ES-I3 (cell line): Measurements from ENCODE around the gene CNTF.
"Not testable (repeated sequence)": the region's sequence is repeated elsewhere in the genome, so short reads cannot be mapped to it uniquely, and the experiment has no call there.

Experiments
- H3K36me3 ChIP-seq: 2 replicates; pipeline ENCODE4 v1.6.1; 2013; ENCODE audit warnings: mild to moderate bottlenecking, low read length, control low read depth, moderate library complexity; ENCODE audit not compliant: insufficient read depth
- H3K4me1 ChIP-seq: 2 replicates; pipeline ENCODE4 v1.6.1; 2013; ENCODE audit warnings: mild to moderate bottlenecking, control low read depth, low read length; ENCODE audit not compliant: insufficient read depth
- H3K9ac ChIP-seq: 2 replicates; pipeline ENCODE4 v1.6.1; 2013; ENCODE audit warnings: low read depth, mild to moderate bottlenecking, low read length, moderate library complexity
- H3K9me3 ChIP-seq: 2 replicates; pipeline ENCODE4 v1.6.1; 2013; ENCODE audit warnings: mild to moderate bottlenecking, low read length, moderate library complexity; ENCODE audit not compliant: control insufficient read depth, insufficient read depth

Gene CNTF, protein sequence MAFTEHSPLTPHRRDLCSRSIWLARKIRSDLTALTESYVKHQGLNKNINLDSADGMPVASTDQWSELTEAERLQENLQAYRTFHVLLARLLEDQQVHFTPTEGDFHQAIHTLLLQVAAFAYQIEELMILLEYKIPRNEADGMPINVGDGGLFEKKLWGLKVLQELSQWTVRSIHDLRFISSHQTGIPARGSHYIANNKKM

GRCh38 chr11:58622344-58622743 lies at the start of gene CNTF:
Gene CNTF, plus strand, starts transcription at chr11:58622665. Its CDS starts 88 bp downstream, at chr11:58622753.
- H3K4me1 ChIP-seq: peaks cover 13% of the 10 kb centered on the region
- no peak within 1 kb of the TSS for H3K9ac ChIP-seq
- no peaks in the 10 kb centered on the region for H3K9me3 ChIP-seq
- H3K36me3 ChIP-seq: peaks cover 20% of the 10 kb centered on the region

DNA sequence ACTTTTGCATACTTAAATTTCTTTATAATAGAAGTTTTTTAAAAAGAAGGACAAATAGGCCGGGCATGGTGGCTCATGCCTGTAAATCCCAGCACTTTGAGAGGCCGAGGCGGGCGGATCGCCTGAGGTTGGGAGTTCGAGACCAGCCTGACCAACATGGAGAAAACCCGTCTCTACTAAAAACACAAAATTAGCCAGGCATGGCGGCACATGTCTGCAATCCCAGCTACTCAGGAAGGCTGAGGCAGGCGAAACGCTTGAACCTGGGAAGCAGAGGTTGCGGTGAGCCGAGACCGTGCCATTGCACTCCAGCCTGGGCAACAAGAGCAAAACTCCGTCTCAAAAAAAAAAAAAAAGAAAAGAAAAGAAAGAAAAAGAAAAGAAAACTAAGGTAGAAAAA lies 49.6 kb upstream of the CNTF start:
- not testable (repeated sequence) for H3K4me1 ChIP-seq, H3K9ac ChIP-seq, H3K36me3 ChIP-seq, H3K9me3 ChIP-seq

GRCh38 chr11:58573451-58574104 lies 48.9 kb upstream of the CNTF start:
- no peak overlapping the region for H3K9ac ChIP-seq
- H3K36me3 ChIP-seq: no peaks in the 10 kb centered on the region
- no peaks in the 10 kb centered on the region for H3K4me1 ChIP-seq
- no peaks in the 10 kb centered on the region for H3K9me3 ChIP-seq

DNA sequence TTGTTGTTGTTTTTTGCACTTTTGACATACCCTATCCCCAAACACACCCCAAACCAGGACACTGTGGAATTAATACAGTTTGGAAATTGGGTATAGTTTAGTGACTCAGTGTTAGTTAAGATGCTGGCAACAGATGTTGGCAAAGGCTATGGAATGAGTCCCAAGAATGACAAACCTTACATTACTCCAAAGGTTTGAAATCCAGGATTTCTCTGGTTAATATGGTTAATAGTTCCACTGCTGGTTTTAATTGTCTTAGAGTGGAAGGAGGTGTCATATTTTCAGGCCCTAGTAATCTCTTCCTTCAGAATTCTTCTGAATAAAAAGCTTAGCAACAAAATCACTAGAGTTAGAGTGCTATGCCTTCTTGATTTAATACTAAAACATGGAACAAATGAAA lies 47.6 kb upstream of the CNTF start:
- H3K9ac ChIP-seq: no peak overlapping the region
- H3K9me3 ChIP-seq: no peaks in the 10 kb centered on the region
- no peaks in the 10 kb centered on the region for H3K36me3 ChIP-seq
- no peaks in the 10 kb centered on the region for H3K4me1 ChIP-seq

DNA sequence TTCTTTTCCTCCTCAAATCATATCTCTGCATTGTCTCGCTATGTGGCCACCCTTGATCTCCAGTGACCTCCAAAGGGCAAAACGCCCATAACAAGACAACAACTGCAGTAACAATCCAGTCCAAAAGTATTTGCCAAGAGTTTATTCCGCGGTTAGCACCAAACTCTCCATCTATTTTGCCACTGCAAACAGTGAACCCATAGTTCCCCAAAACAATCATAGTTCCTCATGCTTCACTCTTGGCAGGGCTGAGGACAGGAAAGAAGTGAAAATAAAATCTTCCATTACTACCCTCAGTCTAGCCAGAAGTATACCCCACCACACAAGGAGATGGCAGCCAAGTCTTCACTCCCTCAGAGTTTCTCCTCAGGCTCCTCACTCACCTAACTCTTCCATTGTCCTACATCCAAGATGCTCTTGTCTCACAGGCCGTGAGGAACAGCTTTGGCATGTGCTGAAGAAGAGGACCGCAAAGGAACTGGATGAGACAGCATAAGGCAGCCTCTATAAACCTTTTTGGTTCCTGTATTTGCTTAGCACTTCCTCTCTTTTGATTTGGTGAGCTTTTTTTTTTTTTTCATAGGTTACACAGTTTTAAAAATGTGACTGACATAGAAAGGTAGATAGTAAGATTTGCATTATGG lies 47.0 kb upstream of the CNTF start, which contains the start of gene LPXN:
TSS of gene LPXN (minus strand) at position 480 of the 644 bp plus-strand sequence. CDS start at position 396, 84 bp downstream.
- H3K9me3 ChIP-seq: no peaks in the 10 kb centered on the region
- peak within 1 kb of the TSS; percentile 91 for H3K9ac ChIP-seq
- no peaks in the 10 kb centered on the region for H3K4me1 ChIP-seq
- H3K36me3 ChIP-seq: no peaks in the 10 kb centered on the region

- H3K36me3 ChIP-seq: no peaks in the 10 kb centered on the region
- no peaks in the 10 kb centered on the region for H3K9me3 ChIP-seq
- peak overlapping the region; percentile 91 for H3K9ac ChIP-seq
- no peaks in the 10 kb centered on the region for H3K4me1 ChIP-seq
Measured at GRCh38 chr11:58576887-58577471, 45.5 kb upstream of the CNTF start.

DNA sequence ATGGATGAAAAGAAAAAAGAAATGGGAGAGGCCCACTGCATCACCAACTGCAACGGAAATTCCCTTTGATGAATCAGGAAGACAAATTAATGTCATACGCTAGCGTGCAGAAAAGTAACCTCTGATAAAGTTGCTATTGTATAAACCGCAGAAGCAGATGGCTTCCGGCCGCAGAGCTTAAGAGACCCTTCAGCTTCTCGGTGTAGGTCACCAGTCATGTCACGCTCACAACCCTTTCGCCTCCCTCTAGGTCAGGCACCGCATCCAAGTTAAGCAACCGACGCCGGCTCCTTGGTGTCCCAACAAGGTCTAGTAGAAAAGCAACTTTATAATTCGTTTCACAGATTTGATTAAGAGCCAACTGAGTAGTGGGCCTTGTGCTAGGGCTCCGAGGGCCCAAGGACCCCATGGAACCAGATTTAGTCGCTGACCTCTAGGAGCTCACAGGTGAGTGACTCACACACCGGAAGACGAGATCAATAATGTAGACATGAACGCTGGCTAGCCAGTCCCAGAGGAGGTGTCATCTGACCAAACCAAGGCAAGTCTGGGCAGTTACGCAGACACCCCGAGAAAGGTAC lies 44.8 kb upstream of the CNTF start:
- Histone ChIP-seq H3K36me3 (no peaks in the 10 kb centered on the region), H3K9me3 (no peaks in the 10 kb centered on the region), H3K9ac (peak overlapping the region; percentile 91), H3K4me1 (no peaks in the 10 kb centered on the region)

DNA sequence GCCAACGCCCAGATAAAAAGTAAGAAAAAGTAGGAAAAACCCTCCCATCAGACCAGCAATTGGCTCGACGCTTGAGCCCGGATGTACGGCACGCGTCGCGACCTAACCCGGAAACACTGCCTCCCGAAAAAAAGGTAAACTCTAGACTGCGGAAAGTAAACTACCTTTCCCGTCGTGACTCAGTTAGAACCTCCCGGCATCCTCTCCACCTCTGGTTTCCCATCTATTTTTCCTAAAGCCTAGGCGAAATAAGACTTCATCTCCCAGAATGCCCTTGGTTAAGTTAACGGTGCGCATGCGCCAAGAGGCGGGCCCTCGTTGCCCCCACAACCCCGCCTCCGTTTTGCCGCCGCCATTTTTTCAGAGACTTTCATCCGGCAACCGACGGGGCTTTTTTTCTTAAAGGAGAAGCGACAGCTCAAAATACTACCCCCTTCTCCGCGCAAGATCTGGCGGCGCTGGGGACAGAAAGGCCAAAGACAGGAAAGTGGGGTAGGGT lies 44.3 kb upstream of the CNTF start:
- no peaks in the 10 kb centered on the region for H3K4me1 ChIP-seq
- H3K36me3 ChIP-seq: no peaks in the 10 kb centered on the region
- H3K9me3 ChIP-seq: no peaks in the 10 kb centered on the region
- peak overlapping the region; percentile 91 for H3K9ac ChIP-seq

DNA sequence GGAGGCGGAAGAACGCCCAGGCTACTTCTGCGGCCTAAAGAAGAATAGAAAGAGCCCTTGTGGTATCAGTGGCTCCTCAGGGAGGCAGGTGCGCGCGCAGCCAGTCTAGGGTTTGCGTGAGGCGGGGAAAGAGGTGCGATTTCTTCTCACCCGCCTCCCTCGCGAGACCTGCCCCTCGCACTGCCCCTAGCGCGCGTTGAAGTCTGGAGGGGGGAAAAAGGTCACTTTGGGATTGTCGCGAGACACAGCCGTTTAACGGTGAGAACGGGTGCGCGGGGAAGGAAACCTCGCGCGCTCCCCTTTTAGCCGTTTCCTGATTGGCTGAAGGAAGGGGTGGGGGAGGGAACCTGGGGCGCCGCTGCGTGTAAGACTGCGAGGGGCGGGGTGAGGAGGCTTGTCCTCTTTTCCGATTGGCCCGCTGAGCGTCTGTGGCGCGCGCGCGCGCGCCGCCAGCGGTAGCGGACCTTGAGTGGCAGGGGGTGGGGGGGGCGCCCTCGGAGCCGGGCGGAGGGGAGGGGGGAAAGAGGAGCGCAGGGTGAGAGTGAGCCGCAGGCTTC lies 43.8 kb upstream of the CNTF start, which contains the start of gene ZFP91:
TSS of gene ZFP91 (plus strand) at position 429 of the 557 bp plus-strand sequence. CDS start 219 bp downstream, outside the sequence.
- Histone ChIP-seq H3K4me1 (no peaks in the 10 kb centered on the region), H3K9ac (peak within 1 kb of the TSS; percentile 91), H3K36me3 (no peaks in the 10 kb centered on the region)

GRCh38 chr11:58579192-58580129 lies 43.0 kb upstream of the CNTF start:
- peak overlapping the region; percentile 66 for H3K9ac ChIP-seq
- no peaks in the 10 kb centered on the region for H3K4me1 ChIP-seq
- H3K36me3 ChIP-seq: no peaks in the 10 kb centered on the region
- no peaks in the 10 kb centered on the region for H3K9me3 ChIP-seq

More for the DNA sequence above, 43.8 kb upstream of the CNTF start, which contains the start of gene ZFP91:
- H3K9me3 ChIP-seq: no peaks in the 10 kb centered on the region

GRCh38 chr11:58580311-58580710 lies 42.2 kb upstream of the CNTF start:
- H3K36me3 ChIP-seq: no peaks in the 10 kb centered on the region
- no peaks in the 10 kb centered on the region for H3K4me1 ChIP-seq
- no peaks in the 10 kb centered on the region for H3K9me3 ChIP-seq
- H3K9ac ChIP-seq: peak overlapping the region; percentile 66

- H3K36me3 ChIP-seq: no peaks in the 10 kb centered on the region
- H3K4me1 ChIP-seq: no peaks in the 10 kb centered on the region
- no peak overlapping the region for H3K9ac ChIP-seq
Measured at GRCh38 chr11:58582437-58582836, 40.0 kb upstream of the CNTF start.

GRCh38 chr11:58586998-58587397 lies 35.5 kb upstream of the CNTF start:
- H3K9ac ChIP-seq: no peak overlapping the region
- no peaks in the 10 kb centered on the region for H3K4me1 ChIP-seq
- no peaks in the 10 kb centered on the region for H3K9me3 ChIP-seq
- no peaks in the 10 kb centered on the region for H3K36me3 ChIP-seq

More at GRCh38 chr11:58582437-58582836, 40.0 kb upstream of the CNTF start:
- no peaks in the 10 kb centered on the region for H3K9me3 ChIP-seq
